H1 (cell line): ENCODE data around the gene CDK5R2. TPM values are rescaled to one million over a fixed set of nuclear protein-coding genes. Genes with fewer than 3 reads are reported as not detected.
A peak's percentile ranks its signal among the peaks of the same experiment; 100 is the strongest.

Source experiments
- CTCF ChIA-PET: fragments of 300-600 bp; sonication (Branson Sonifier 250); formaldehyde crosslinking; loops from one replicate; lab custom pipeline; 2021; ENCODE audit not compliant: partially characterized antibody; lab: Charles Lee
- POLR2A ChIA-PET: fragments of 300-600 bp; sonication (Branson Sonifier 250); formaldehyde crosslinking; loops from one replicate; lab custom pipeline; 2021; ENCODE audit warnings: inconsistent platforms; ENCODE audit not compliant: partially characterized antibody; lab: Charles Lee
- DNase-seq, 2 experiments: peaks; one replicate each; pipeline versions ENCODE4 v3.0.0 to v3.0.0-alpha.2; 2010 to 2022; ENCODE audit warnings: low spot score in 2 of 2, low read depth in 1 of 2, mixed read lengths in 1 of 2
- FAIRE-seq: peaks from 2 replicates; lab custom pipeline; 2011; peaks lifted over from hg19 to GRCh38; lab: Jason Lieb, UNC
- H2AFZ ChIP-seq: 2 replicates; pipeline ENCODE4 v1.8.1; 2012; ENCODE audit warnings: low read length, inconsistent platforms
- H2AK5ac ChIP-seq: 2 replicates; pipeline ENCODE4 v1.6.1; 2013; ENCODE audit warnings: low read depth, low read length
- H2BK120ac ChIP-seq: replicated peaks from 2 replicates; pipeline ENCODE3; 2013; ENCODE audit warnings: low read depth, low read length, inconsistent platforms
- H2BK12ac ChIP-seq: 2 replicates; pipeline ENCODE4 v1.6.1; 2013; ENCODE audit warnings: low read depth, low read length
- H2BK15ac ChIP-seq: 2 replicates; pipeline ENCODE4 v1.6.1; 2013; ENCODE audit warnings: low read length
- H2BK20ac ChIP-seq: 2 replicates; pipeline ENCODE4 v1.6.1; 2013; ENCODE audit warnings: low read length
- H2BK5ac ChIP-seq: 2 replicates; pipeline ENCODE4 v1.6.1; 2013; ENCODE audit warnings: low read depth, low read length
- H3K14ac ChIP-seq: 2 replicates; pipeline ENCODE4 v1.6.1; 2013; ENCODE audit warnings: inconsistent platforms; ENCODE audit not compliant: insufficient read length
- H3K18ac ChIP-seq: 2 replicates; pipeline ENCODE4 v1.6.1; 2013; ENCODE audit warnings: low read length; ENCODE audit errors: extremely low read depth
- H3K23ac ChIP-seq: 2 replicates; pipeline ENCODE4 v1.6.1; 2013; ENCODE audit warnings: inconsistent platforms; ENCODE audit not compliant: insufficient read length
- H3K23me2 ChIP-seq: 2 replicates; pipeline ENCODE4 v1.6.1; 2013; ENCODE audit warnings: low read depth, low read length
- H3K27ac ChIP-seq: 2 replicates; pipeline ENCODE4 v1.6.1; 2011; ENCODE audit warnings: low read depth, low read length, inconsistent platforms
- H3K27me3 ChIP-seq, 4 experiments: replicated peaks in 1 of 4; 1 replicate in 1 of 4; 2 replicates in 3 of 4; pipeline versions ENCODE4 v1.6.1 to v1.8.1; 2011 to 2013; ENCODE audit warnings: low read length in 3 of 4, mild to moderate bottlenecking in 3 of 4, inconsistent platforms in 2 of 4, mixed read lengths in 2 of 4, moderate library complexity in 1 of 4; ENCODE audit not compliant: control insufficient read depth in 3 of 4, insufficient read depth in 3 of 4; ENCODE audit errors: extremely low read depth in 1 of 4
- H3K36me3 ChIP-seq, 4 experiments: 2 replicates each; pipeline versions ENCODE4 v1.6.1 to v1.8.1; 2011 to 2013; ENCODE audit warnings: mild to moderate bottlenecking in 4 of 4, low read length in 3 of 4, moderate library complexity in 2 of 4, control low read depth in 1 of 4, inconsistent platforms in 1 of 4; ENCODE audit not compliant: insufficient read depth in 4 of 4, control insufficient read depth in 2 of 4
- H3K4ac ChIP-seq: replicated peaks from 2 replicates; pipeline ENCODE3; 2013; ENCODE audit warnings: low read length, low read depth, mixed read lengths, inconsistent platforms; ENCODE audit not compliant: insufficient read length
- H3K4me1 ChIP-seq, 4 experiments: replicated peaks in 1 of 4; 1 replicate in 1 of 4; 2 replicates in 3 of 4; pipeline versions ENCODE4 v1.6.1 to v1.8.1; 2011 to 2013; ENCODE audit warnings: low read length in 3 of 4, inconsistent platforms in 2 of 4, mixed read lengths in 1 of 4; ENCODE audit not compliant: insufficient read depth in 4 of 4, control insufficient read depth in 3 of 4
- H3K4me2 ChIP-seq, 2 experiments: 2 replicates each; pipeline versions ENCODE4 v1.6.1 to v1.8.1; 2011 to 2013; ENCODE audit warnings: low read depth in 2 of 2, low read length in 2 of 2, control low read depth in 1 of 2, inconsistent platforms in 1 of 2, mild to moderate bottlenecking in 1 of 2; ENCODE audit not compliant: insufficient read depth in 1 of 2
- H3K4me3 ChIP-seq, 4 experiments: fragments of 200-600, 300-600 bp in 1 of 4; sonication (generic), shearing (Covaris generic), sonication (Bioruptor Twin) in 1 of 4; 2 replicates each; pipeline versions ENCODE4 v1.5.1 to v1.8.1; 2011 to 2016; ENCODE audit warnings: low read length in 4 of 4, low read depth in 3 of 4, control low read depth in 2 of 4, inconsistent platforms in 2 of 4, mild to moderate bottlenecking in 2 of 4, mixed read lengths in 1 of 4, moderate library complexity in 1 of 4; ENCODE audit not compliant: insufficient read depth in 2 of 4; ENCODE audit errors: extremely low read depth in 1 of 4
- H3K56ac ChIP-seq: replicated peaks from 2 replicates; pipeline ENCODE3; 2013; ENCODE audit warnings: low read depth, mild to moderate bottlenecking, mixed read lengths, low read length, inconsistent platforms; ENCODE audit not compliant: insufficient read length
- H3K79me1 ChIP-seq: 2 replicates; pipeline ENCODE4 v1.6.1; 2013; ENCODE audit warnings: low read depth, low read length, control low read depth
- H3K79me2 ChIP-seq, 2 experiments: 2 replicates each; pipeline versions ENCODE4 v1.6.1 to v1.8.1; 2012 to 2013; ENCODE audit warnings: low read length in 2 of 2, mild to moderate bottlenecking in 2 of 2, inconsistent platforms in 1 of 2; ENCODE audit not compliant: insufficient read depth in 2 of 2, control insufficient read depth in 1 of 2
- H3K9ac ChIP-seq, 4 experiments: replicated peaks in 1 of 4; 1 replicate in 1 of 4; 2 replicates in 3 of 4; pipeline versions ENCODE4 v1.6.1 to v1.8.1; 2011 to 2013; ENCODE audit warnings: low read depth in 3 of 4, low read length in 3 of 4, control low read depth in 2 of 4, mild to moderate bottlenecking in 2 of 4, moderate library complexity in 2 of 4, inconsistent platforms in 1 of 4; ENCODE audit errors: extremely low read depth in 1 of 4
- H3K9me3 ChIP-seq, 2 experiments: 2 replicates each; pipeline versions ENCODE4 v1.6.1 to v1.8.1; 2012 to 2013; ENCODE audit warnings: mild to moderate bottlenecking in 2 of 2, moderate library complexity in 2 of 2, control low read depth in 1 of 2, inconsistent platforms in 1 of 2, low read depth in 1 of 2, low read length in 1 of 2, mixed read lengths in 1 of 2; ENCODE audit not compliant: insufficient read depth in 2 of 2
- H4K20me1 ChIP-seq, 2 experiments: replicated peaks in 1 of 2; 2 replicates each; pipeline versions ENCODE3 to v1.8.1; 2011 to 2013; ENCODE audit warnings: inconsistent platforms in 2 of 2, low read length in 2 of 2, mild to moderate bottlenecking in 1 of 2; ENCODE audit not compliant: insufficient read depth in 2 of 2, control insufficient read depth in 1 of 2
- H4K5ac ChIP-seq: 2 replicates; pipeline ENCODE4 v1.6.1; 2013; ENCODE audit warnings: low read length, low read depth, mixed read lengths, inconsistent platforms; ENCODE audit not compliant: insufficient read length
- H4K8ac ChIP-seq: 2 replicates; pipeline ENCODE4 v1.8.0; 2013; ENCODE audit warnings: mild to moderate bottlenecking, moderate library complexity, low read length, inconsistent platforms; ENCODE audit not compliant: insufficient read depth; ENCODE audit errors: extremely low read depth
- H4K91ac ChIP-seq: replicated peaks from 2 replicates; pipeline ENCODE3; 2013; ENCODE audit warnings: low read length, mixed read lengths, inconsistent platforms; ENCODE audit not compliant: insufficient read length
- BACH1 ChIP-seq: IDR thresholded peaks from 2 replicates; pipeline ENCODE4 v1.6.1; 2012; ENCODE audit warnings: low read length, improper control_type of control experiment
- KDM4A ChIP-seq: IDR thresholded peaks from one replicate; pipeline ENCODE4 v1.7.1; 2012; ENCODE audit warnings: low read depth, mild to moderate bottlenecking, moderate library complexity, low read length, inconsistent platforms; ENCODE audit not compliant: severe bottlenecking
- KDM5A ChIP-seq: fragments of 200-600 bp; IDR thresholded peaks from 2 replicates; pipeline ENCODE4 v1.7.1; 2012; ENCODE audit warnings: mild to moderate bottlenecking, low read length, inconsistent platforms, mixed read lengths
- POLR2AphosphoS5 ChIP-seq: IDR thresholded peaks from 2 replicates; pipeline ENCODE4 v1.6.1; 2011; ENCODE audit warnings: low read depth, low read length
- SP2 ChIP-seq: IDR thresholded peaks from 2 replicates; pipeline ENCODE4 v1.6.1; 2012; ENCODE audit warnings: mild to moderate bottlenecking, low read length, inconsistent platforms
- TAF7 ChIP-seq: optimal IDR thresholded peaks from 2 replicates; pipeline ENCODE3; 2011; ENCODE audit warnings: low read depth, mild to moderate bottlenecking, inconsistent platforms, low read length, moderate library complexity, borderline replicate concordance
- WGBS, 2 experiments: shearing (Covaris generic) in 1 of 2; methylation state at CpG; one replicate each; pipeline versions ENCODE4 v1.1.6 to v1.1.7; 2013 to 2015; ENCODE audit warnings: low lambda C conversion rate in 2 of 2, mixed read lengths in 2 of 2, inconsistent platforms in 1 of 2, low coverage in 1 of 2, missing lambda C conversion rate in 1 of 2; ENCODE audit not compliant: insufficient replicate concordance in 2 of 2, insufficient coverage in 1 of 2, insufficient read length in 1 of 2; ENCODE audit errors: extremely low coverage in 1 of 2, missing lambda C conversion rate in 1 of 2; 5-methylcytosine and 5-hydroxymethylcytosine counted together
- polyA plus RNA-seq, 7 experiments: library from polyadenylated mRNA; depleted of rRNA in 3 of 7; stranded (reverse) in 5 of 7; unstranded in 2 of 7; fragments of >200 nt in 5 of 7; fragments of 200-250 nt in 2 of 7; gene quantifications; 1 replicate in 5 of 7; 2 replicates in 1 of 7; 4 replicates in 1 of 7; pipeline versions ENCODE4 v1.2.1 to v1.2.3, GENCODE V29; 2011 to 2013; ENCODE audit warnings: missing spikeins in 2 of 7, mixed read lengths in 2 of 7
- total RNA-seq: library from RNA; stranded (reverse); fragmentation: NEBNext Ultra II Directional; extraction: Animal tissue kit (Norgen Biotek cat#: 25700); gene quantifications from 2 replicates; pipeline ENCODE4 v1.2.1, GENCODE V29; 2021
- TF ChIP-seq, protein P1 (sequence below): IDR thresholded peaks from 2 replicates; pipeline ENCODE4 v1.6.1; 2011; ENCODE audit warnings: low read depth, mild to moderate bottlenecking, low read length; ENCODE audit not compliant: insufficient read depth

CDK5R2 gene
- total and polyA plus RNA-seq, 2 of the 8 experiments (the other 6 are each of a cell fraction or from before 2014, with no cell fraction given) = 0.14 TPM; not detected in 1

DNA sequence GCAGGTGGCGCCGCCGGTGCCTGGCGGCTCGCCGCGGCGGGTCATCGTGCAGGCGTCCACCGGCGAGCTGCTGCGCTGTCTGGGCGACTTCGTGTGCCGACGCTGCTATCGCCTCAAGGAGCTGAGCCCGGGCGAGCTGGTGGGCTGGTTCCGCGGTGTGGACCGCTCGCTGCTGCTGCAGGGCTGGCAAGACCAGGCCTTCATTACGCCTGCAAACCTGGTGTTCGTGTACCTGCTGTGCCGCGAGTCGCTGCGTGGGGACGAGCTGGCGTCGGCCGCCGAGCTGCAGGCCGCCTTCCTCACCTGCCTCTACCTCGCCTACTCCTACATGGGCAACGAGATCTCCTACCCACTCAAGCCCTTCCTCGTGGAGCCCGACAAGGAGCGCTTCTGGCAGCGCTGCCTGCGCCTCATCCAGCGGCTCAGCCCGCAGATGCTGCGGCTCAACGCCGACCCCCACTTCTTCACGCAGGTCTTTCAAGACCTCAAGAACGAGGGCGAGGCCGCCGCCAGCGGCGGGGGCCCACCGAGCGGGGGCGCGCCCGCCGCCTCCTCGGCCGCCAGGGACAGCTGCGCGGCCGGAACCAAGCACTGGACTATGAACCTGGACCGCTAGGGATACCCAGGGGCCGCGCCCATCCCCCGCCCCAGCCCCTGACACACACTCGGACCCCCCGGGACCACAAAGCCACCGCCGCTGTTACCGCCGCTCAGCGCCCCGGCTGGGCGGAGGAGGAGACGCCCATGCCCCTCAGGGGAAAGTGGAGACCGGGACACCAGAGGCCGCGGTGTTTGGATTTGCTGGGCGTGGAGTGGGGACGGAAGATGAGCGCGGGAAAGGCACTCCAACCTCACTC lies 1.1 kb downstream of the CDK5R2 start:
- ChIA-PET POLR2A (no interaction called here), CTCF (interaction anchor here (0.6 to 6.8 kb wide), 6 partner anchors 14 to 84 kb away, joined by 3 to 50 read pairs (median 3); no protein-coding TSS in a partner anchor)
- no peaks in the 10 kb centered on the region for H3K79me1 ChIP-seq
- no peaks in the 10 kb centered on the region for H3K79me2 ChIP-seq
- 9% methylated on average over 58 of the region's 87 CpGs; no CpG with 5 or more reads in 1 of the 2 experiments for WGBS, 2 experiments
- FAIRE-seq = no peak
- H3K4ac ChIP-seq = no peak overlapping the region
- H2AFZ ChIP-seq = no peak overlapping the region
- H3K23ac ChIP-seq = no peak overlapping the region
- H3K27me3 ChIP-seq = peaks cover 31 to 59% (median 52%) of the 10 kb centered on the region in 4 experiments
- peak in 1 of 2 experiments; percentile 57 for DNase-seq
- H4K20me1 ChIP-seq = peaks cover 2 to 12% of the 10 kb centered on the region in 2 experiments
- peaks cover 15 to 33% (median 20%) of the 10 kb centered on the region in 4 experiments for H3K4me1 ChIP-seq
- no peak overlapping the region for H3K9ac ChIP-seq
- no peak overlapping the region for H3K14ac ChIP-seq
- peaks cover 0 to 15% (median 0%) of the 10 kb centered on the region in 4 experiments; a peak in 1 of 8 replicates for H3K36me3 ChIP-seq
- no peak overlapping the region for H3K56ac ChIP-seq
- no peak overlapping the region for H2BK5ac ChIP-seq
- peak overlapping the region in 1 of 4 experiments; percentile 68; a peak in 3 of 8 replicates for H3K4me3 ChIP-seq
- no peak overlapping the region for H3K27ac ChIP-seq
- no peak overlapping the region for H4K5ac ChIP-seq
- H4K8ac ChIP-seq = no peak overlapping the region; the same call in 1 of the 2 replicates
- no peak overlapping the region for H2BK120ac ChIP-seq
- peaks cover 12% of the 10 kb centered on the region for H3K23me2 ChIP-seq
- 0 out of 2 replicates have a peak overlapping the region, but pooled peaks have one; percentile 70 for H2AK5ac ChIP-seq
- H3K18ac ChIP-seq = no peak overlapping the region
- H3K9me3 ChIP-seq = peaks cover 0 to 2% of the 10 kb centered on the region in 2 experiments; a peak in 1 of 4 replicates
- H2BK15ac ChIP-seq = 0 out of 2 replicates have a peak overlapping the region, but pooled peaks have one; percentile 88
- peak overlapping the region; percentile 44; the same call in 1 of the 2 replicates for H2BK12ac ChIP-seq
- H2BK20ac ChIP-seq = no peak overlapping the region
- no peak overlapping the region for H4K91ac ChIP-seq
- peak overlapping the region; percentile 84 to 95 for H3K4me2 ChIP-seq
- TF ChIP-seq BACH1 (no peak), POLR2AphosphoS5 (no peak), KDM5A (no peak), TAF7 (no peak), SP2 (no peak), KDM4A (peak; percentile 4)
- TF ChIP-seq, protein P1, sequence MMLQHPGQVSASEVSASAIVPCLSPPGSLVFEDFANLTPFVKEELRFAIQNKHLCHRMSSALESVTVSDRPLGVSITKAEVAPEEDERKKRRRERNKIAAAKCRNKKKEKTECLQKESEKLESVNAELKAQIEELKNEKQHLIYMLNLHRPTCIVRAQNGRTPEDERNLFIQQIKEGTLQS = no peak
